Stimulated activated CD8-positive, alpha-beta memory T cell treated with anti-CD3 and anti-CD28 coated beads, Interleukin-4, amount 100 ng/mL, for 4 hours (primary cell): ENCODE measurements around the gene HNRNPH3.

ENCODE experiments used
- DNase-seq, 2 donors: peaks; one replicate each; pipeline ENCODE4 v3.0.0-alpha.2; 2020; ENCODE audit warnings: low read depth in 2 of 2, low spot score in 1 of 2

Gene HNRNPH3

DNA sequence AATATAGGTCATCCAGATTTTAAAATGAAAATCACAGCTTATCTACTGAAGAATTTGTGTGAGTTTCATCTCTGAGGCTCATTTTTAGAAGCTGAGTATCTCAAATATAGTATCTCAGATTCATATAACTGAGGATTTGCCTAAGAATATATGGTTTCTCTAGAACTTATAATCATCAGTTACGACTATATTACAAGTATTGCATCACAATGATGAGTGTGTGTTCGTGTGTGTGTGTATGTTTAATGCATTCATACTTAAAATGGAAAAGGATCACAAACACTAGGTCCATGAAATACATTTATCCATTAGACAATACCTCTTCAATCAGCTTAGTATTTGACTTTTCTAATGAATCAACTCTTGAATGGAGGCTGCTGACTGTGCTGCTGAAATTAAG lies 53.9 kb downstream of the HNRNPH3 start:
- DNase-seq, result no peak
